ENCODE measurements around the gene KRTAP4-9.
"Not testable (repeated sequence)": the region's sequence is repeated elsewhere in the genome, so short reads cannot be mapped to it uniquely, and the experiment has no call there.

The KRTAP4-9 gene

DNA sequence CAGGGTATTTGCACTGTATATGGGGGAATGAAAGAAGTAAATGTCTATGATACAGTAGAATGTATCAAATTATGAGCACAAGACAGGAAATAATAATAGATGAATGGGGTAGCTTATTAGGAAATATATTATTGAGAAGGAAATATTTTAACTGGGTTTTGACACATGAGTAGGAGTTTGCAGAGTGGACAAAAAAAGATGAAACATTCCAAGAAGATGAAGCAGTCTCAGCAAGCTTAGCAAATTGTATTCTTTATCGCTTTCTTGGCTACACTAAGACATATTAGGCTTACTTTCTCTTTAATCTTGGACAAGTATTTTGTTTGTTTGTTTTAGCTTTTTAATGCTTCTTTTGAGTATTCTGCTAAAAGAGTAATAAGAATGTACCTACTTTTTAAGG is 1.3 kb upstream of the KRTAP4-9 start:
- Histone ChIP-seq H3K9ac (ENCODE audit: low read length) (no peak overlapping the region), H3K27ac (ENCODE audit: low read depth, low read length, poor library complexity, severe bottlenecking) (no peak overlapping the region), H3K4me1 (ENCODE audit: insufficient read depth, low read length, severe bottlenecking) (no peaks in the 10 kb centered on the region), H3K9me3 (ENCODE audit: low read length) (no peaks in the 10 kb centered on the region), H2AFZ (ENCODE audit: low read length) (no peak overlapping the region), H3K4me3 (ENCODE audit: low read depth, low read length, poor library complexity, severe bottlenecking) (no peak overlapping the region), H3K9me2 (ENCODE audit: low read depth, low read length) (no peaks in the 10 kb centered on the region), H3K36me3 (ENCODE audit: insufficient read depth, low read length) (no peaks in the 10 kb centered on the region), H3K4me2 (ENCODE audit: low read length) (no peak overlapping the region), H3K79me2 (ENCODE audit: insufficient read depth, low read length) (no peaks in the 10 kb centered on the region), H3F3A (ENCODE audit: insufficient read depth, low read length) (no peaks in the 10 kb centered on the region), H3K27me3 (ENCODE audit: insufficient read depth, low read length) (no peaks in the 10 kb centered on the region), H4K20me1 (ENCODE audit: insufficient read depth, low read length) (no peaks in the 10 kb centered on the region)
- TF ChIP-seq, protein P1, sequence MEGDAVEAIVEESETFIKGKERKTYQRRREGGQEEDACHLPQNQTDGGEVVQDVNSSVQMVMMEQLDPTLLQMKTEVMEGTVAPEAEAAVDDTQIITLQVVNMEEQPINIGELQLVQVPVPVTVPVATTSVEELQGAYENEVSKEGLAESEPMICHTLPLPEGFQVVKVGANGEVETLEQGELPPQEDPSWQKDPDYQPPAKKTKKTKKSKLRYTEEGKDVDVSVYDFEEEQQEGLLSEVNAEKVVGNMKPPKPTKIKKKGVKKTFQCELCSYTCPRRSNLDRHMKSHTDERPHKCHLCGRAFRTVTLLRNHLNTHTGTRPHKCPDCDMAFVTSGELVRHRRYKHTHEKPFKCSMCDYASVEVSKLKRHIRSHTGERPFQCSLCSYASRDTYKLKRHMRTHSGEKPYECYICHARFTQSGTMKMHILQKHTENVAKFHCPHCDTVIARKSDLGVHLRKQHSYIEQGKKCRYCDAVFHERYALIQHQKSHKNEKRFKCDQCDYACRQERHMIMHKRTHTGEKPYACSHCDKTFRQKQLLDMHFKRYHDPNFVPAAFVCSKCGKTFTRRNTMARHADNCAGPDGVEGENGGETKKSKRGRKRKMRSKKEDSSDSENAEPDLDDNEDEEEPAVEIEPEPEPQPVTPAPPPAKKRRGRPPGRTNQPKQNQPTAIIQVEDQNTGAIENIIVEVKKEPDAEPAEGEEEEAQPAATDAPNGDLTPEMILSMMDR (IDR thresholded peaks at IDR 0.05; ENCODE audit: low read length), result no peak
- no peak for TF ChIP-seq EZH2 (IDR thresholded peaks at IDR 0.05; ENCODE audit: borderline replicate concordance, low read length)

DNA sequence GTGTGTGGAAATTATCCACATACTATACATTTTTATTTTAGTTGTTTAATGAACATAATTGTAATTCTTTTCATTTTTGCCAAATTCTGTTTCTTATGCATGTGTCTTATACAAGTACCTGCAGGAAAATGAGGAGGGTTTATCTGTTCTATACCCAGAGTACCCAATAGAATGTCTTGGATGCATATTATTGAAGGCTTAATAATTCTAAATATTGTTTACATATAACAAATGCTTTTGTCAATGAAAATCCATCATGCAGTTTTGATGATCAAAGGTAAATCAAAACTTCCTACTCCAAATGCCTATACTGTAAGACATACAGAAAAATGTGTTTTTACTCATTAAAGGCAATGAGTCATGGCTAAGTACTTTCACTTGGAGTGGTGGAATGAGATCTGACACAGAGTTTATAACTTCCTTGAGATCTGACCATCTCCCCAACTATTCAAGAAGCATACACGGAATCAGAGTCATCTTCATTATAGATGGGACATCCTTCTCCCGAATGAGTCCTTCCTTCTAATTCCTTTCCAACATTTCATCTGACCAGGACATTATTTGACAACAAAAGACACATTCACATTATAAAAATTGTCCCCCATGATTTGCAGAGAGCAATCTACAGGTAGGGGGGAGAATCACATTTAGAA is 677 bp upstream of the KRTAP4-9 start:
- H3K9ac ChIP-seq (ENCODE audit: low read length); H3K79me2 ChIP-seq (ENCODE audit: insufficient read depth, low read length); H2AFZ ChIP-seq (ENCODE audit: low read length); H3K9me3 ChIP-seq (ENCODE audit: low read length); H3K4me1 ChIP-seq (ENCODE audit: insufficient read depth, low read length, severe bottlenecking); H3K4me3 ChIP-seq (ENCODE audit: low read depth, low read length, poor library complexity, severe bottlenecking); H3F3A ChIP-seq (ENCODE audit: insufficient read depth, low read length); H3K36me3 ChIP-seq (ENCODE audit: insufficient read depth, low read length); H4K20me1 ChIP-seq (ENCODE audit: insufficient read depth, low read length); H3K4me2 ChIP-seq (ENCODE audit: low read length); H3K27me3 ChIP-seq (ENCODE audit: insufficient read depth, low read length); H3K27ac ChIP-seq (ENCODE audit: low read depth, low read length, poor library complexity, severe bottlenecking); H3K9me2 ChIP-seq (ENCODE audit: low read depth, low read length): not testable (repeated sequence)

DNA sequence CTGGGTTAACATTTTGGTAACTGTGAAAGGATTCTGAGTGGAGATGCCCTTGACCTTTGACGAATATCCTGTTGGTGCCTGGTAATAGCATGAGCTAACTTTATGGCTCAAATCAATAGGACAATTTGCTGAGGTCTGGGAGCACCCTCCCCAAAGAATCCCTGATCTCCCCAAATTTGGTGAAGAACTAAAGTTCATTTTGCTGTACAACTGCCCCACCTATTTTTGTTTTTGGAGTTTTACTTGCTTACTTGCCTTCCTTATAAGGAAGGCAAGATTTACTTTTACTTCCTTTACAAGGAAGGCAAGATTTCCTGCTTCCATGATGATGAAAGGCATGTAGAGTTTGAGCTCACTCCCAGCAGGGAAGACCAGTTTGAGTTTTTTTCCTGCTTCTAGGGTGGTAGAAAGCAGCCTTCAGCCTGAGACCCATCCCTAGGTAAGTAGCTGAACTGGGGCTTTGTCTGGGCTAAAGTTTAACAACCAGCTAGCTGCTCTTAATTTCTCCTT is 2.8 kb downstream of the KRTAP4-9 start:
- no peaks in the 10 kb centered on the region for H4K20me1 ChIP-seq (ENCODE audit: insufficient read depth, low read length)
- no peak overlapping the region for H3K9ac ChIP-seq (ENCODE audit: low read length)
- H3K79me2 ChIP-seq (ENCODE audit: insufficient read depth, low read length), result no peaks in the 10 kb centered on the region
- no peak overlapping the region for H3K4me3 ChIP-seq (ENCODE audit: low read depth, low read length, poor library complexity, severe bottlenecking)
- no peak overlapping the region for H3K27ac ChIP-seq (ENCODE audit: low read depth, low read length, poor library complexity, severe bottlenecking)
- H3K27me3 ChIP-seq (ENCODE audit: insufficient read depth, low read length), result no peaks in the 10 kb centered on the region
- no peaks in the 10 kb centered on the region for H3K4me1 ChIP-seq (ENCODE audit: insufficient read depth, low read length, severe bottlenecking)
- no peak overlapping the region for H3K4me2 ChIP-seq (ENCODE audit: low read length)
- H2AFZ ChIP-seq (ENCODE audit: low read length), result no peak overlapping the region
- no peaks in the 10 kb centered on the region for H3F3A ChIP-seq (ENCODE audit: insufficient read depth, low read length)
- H3K36me3 ChIP-seq (ENCODE audit: insufficient read depth, low read length), result no peaks in the 10 kb centered on the region
- H3K9me3 ChIP-seq (ENCODE audit: low read length), result no peaks in the 10 kb centered on the region
- no peaks in the 10 kb centered on the region for H3K9me2 ChIP-seq (ENCODE audit: low read depth, low read length)
- TF ChIP-seq EZH2 (IDR thresholded peaks at IDR 0.05; ENCODE audit: borderline replicate concordance, low read length), result no peak
- TF ChIP-seq, protein P1 (IDR thresholded peaks at IDR 0.05; ENCODE audit: low read length), result no peak

DNA sequence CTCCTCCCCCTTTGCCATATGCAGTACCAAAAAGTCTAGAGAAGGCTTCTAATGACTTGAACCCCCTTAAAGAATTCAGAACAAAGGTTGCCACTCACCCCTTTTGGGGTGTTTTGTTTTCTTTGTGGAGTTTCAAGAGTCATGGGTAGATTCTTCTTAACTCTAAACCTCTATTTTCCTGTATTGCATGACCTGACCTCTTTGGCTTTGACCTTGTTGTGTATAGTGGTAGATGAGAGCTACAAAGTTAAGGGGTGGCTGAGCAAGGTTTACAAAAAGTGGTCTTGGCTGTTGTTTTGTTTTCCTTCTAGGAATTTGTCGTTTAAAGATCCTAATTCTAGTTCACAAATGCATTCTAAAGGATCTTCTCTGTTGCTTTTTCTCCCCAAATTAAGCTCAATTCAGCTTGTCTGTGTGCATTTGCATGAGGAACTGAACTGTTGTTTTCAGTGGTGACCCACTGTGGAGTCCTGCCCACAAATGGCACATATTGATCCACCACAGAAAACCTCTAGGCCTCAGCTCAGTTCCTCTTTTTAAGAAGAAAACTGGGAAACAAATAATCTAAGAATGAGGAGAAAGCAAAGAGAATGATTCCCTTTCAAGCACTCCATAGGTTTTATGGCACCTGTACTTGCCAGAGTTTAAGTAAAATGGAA is 3.7 kb downstream of the KRTAP4-9 start:
- H2AFZ ChIP-seq (ENCODE audit: low read length); H3K4me3 ChIP-seq (ENCODE audit: low read depth, low read length, poor library complexity, severe bottlenecking); H3K36me3 ChIP-seq (ENCODE audit: insufficient read depth, low read length); H3K9me2 ChIP-seq (ENCODE audit: low read depth, low read length); H3K27ac ChIP-seq (ENCODE audit: low read depth, low read length, poor library complexity, severe bottlenecking); H3K27me3 ChIP-seq (ENCODE audit: insufficient read depth, low read length); H3K9me3 ChIP-seq (ENCODE audit: low read length); H3K79me2 ChIP-seq (ENCODE audit: insufficient read depth, low read length); H3K4me2 ChIP-seq (ENCODE audit: low read length); H3K4me1 ChIP-seq (ENCODE audit: insufficient read depth, low read length, severe bottlenecking); H4K20me1 ChIP-seq (ENCODE audit: insufficient read depth, low read length); H3K9ac ChIP-seq (ENCODE audit: low read length); H3F3A ChIP-seq (ENCODE audit: insufficient read depth, low read length): not testable (repeated sequence)

Data from OCI-LY1 (cell line).